HEK293 (cell line): ENCODE results near the gene HLA-DPA1.

ENCODE experiments used
- GLIS2 ChIP-seq: fragments of 450-650 bp; formaldehyde crosslinking; IDR thresholded peaks from 2 replicates; pipeline ENCODE4 v1.5.1; 2016; ENCODE audit warnings: missing biosample characterization, missing genetic modification characterization
- HOXA7 ChIP-seq: sonication (generic); formaldehyde crosslinking; IDR thresholded peaks from 2 replicates; pipeline ENCODE4 v1.8.1; 2022; ENCODE audit warnings: missing genetic modification reagents, borderline replicate concordance
- HOXD13 ChIP-seq: sonication (generic); formaldehyde crosslinking; IDR thresholded peaks from 2 replicates; pipeline ENCODE4 v1.8.0; 2022; ENCODE audit warnings: missing genetic modification reagents, borderline replicate concordance
- ZBTB7A ChIP-seq: fragments of 450-650 bp; formaldehyde crosslinking; IDR thresholded peaks from 2 replicates; pipeline ENCODE4 v1.5.1; 2016; ENCODE audit warnings: low read depth, missing biosample characterization, missing genetic modification characterization
- ZEB2 ChIP-seq: fragments of 450-650 bp; formaldehyde crosslinking; IDR thresholded peaks from 2 replicates; pipeline ENCODE4 v1.5.1; 2016; ENCODE audit warnings: missing biosample characterization, missing genetic modification characterization
- ZNF157 ChIP-seq: fragments of 450-650 bp; formaldehyde crosslinking; IDR thresholded peaks from 2 replicates; pipeline ENCODE4 v1.5.1; 2016; ENCODE audit warnings: missing biosample characterization, missing genetic modification characterization
- ZNF274 ChIP-seq, 2 experiments: fragments of 200-500 bp in 1 of 2; fragments of 450-650 bp in 1 of 2; sonication (Bioruptor generic) in 1 of 2; formaldehyde crosslinking in 1 of 2; IDR thresholded peaks; 2 replicates each; pipeline versions ENCODE4 v1.5.1 to v1.6.1; 2014 to 2016; ENCODE audit warnings: borderline replicate concordance in 1 of 2, inconsistent platforms in 1 of 2, low read length in 1 of 2, missing biosample characterization in 1 of 2, missing genetic modification characterization in 1 of 2
- TF ChIP-seq, protein P1 (sequence below): fragments of 450-650 bp; formaldehyde crosslinking; IDR thresholded peaks from 2 replicates; pipeline ENCODE4 v1.5.1; 2016; ENCODE audit warnings: missing biosample characterization, missing genetic modification characterization
- TF ChIP-seq, protein P2 (sequence below): fragments of 450-650 bp; formaldehyde crosslinking; IDR thresholded peaks from 2 replicates; pipeline ENCODE4 v1.5.1; 2017; ENCODE audit warnings: missing biosample characterization, mild to moderate bottlenecking, missing genetic modification characterization, moderate library complexity

DNA sequence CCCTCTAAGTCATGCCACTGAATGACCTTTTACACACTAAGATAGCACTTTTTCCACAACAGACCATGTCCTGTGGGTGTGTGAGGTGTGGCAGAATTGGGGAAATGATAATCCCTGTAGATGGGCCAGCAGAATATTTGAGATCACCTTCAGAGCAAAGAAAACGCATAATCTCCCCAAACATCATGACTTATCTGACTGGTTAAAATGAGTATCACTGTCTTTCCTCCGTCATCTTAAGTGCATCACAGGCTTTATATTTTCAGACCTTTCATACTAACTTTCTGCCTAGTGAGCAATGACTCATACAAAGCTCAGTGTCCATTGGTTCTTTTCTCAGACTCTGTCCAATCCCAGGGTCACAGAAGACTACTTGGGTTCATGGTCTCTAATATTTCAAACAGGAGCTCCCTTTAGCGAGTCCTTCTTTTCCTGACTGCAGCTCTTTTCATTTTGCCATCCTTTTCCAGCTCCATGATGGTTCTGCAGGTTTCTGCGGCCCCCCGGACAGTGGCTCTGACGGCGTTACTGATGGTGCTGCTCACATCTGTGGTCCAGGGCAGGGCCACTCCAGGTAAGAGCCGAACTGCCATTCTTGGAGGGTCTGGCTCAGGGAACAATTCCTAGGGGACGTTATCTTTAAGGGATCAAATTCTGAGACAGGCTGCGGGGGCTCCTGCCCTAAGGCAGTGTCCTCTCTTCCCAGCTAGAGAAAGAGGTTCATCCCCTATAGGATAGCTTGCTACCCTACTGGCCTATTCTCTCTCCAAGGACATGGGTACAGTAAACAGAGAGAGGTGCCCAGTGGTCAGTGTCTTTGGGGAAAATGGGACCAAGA lies 2.3 kb upstream of the HLA-DPA1 start, which contains the start of gene HLA-DPB1:
- TF ChIP-seq, protein P1, sequence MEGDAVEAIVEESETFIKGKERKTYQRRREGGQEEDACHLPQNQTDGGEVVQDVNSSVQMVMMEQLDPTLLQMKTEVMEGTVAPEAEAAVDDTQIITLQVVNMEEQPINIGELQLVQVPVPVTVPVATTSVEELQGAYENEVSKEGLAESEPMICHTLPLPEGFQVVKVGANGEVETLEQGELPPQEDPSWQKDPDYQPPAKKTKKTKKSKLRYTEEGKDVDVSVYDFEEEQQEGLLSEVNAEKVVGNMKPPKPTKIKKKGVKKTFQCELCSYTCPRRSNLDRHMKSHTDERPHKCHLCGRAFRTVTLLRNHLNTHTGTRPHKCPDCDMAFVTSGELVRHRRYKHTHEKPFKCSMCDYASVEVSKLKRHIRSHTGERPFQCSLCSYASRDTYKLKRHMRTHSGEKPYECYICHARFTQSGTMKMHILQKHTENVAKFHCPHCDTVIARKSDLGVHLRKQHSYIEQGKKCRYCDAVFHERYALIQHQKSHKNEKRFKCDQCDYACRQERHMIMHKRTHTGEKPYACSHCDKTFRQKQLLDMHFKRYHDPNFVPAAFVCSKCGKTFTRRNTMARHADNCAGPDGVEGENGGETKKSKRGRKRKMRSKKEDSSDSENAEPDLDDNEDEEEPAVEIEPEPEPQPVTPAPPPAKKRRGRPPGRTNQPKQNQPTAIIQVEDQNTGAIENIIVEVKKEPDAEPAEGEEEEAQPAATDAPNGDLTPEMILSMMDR (tag by site-specific recombination): no peak
- TF ChIP-seq, protein P2, sequence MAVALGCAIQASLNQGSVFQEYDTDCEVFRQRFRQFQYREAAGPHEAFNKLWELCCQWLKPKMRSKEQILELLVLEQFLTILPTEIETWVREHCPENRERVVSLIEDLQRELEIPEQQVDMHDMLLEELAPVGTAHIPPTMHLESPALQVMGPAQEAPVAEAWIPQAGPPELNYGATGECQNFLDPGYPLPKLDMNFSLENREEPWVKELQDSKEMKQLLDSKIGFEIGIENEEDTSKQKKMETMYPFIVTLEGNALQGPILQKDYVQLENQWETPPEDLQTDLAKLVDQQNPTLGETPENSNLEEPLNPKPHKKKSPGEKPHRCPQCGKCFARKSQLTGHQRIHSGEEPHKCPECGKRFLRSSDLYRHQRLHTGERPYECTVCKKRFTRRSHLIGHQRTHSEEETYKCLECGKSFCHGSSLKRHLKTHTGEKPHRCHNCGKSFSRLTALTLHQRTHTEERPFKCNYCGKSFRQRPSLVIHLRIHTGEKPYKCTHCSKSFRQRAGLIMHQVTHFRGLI (tag by site-specific recombination): no peak
- TF ChIP-seq ZBTB7A (tag by site-specific recombination) (no peak), HOXA7 (CRISPR knock-in tag) (no peak), HOXD13 (no peak), GLIS2 (tag by site-specific recombination) (no peak), ZEB2 (tag by site-specific recombination) (no peak), ZNF274 (IDR thresholded peaks at IDR 0.05; ENCODE audit: low read length) (no peak), ZNF274 (tag by site-specific recombination; IDR thresholded peaks at IDR 0.05; ENCODE audit: borderline replicate concordance) (no peak), ZNF157 (tag by site-specific recombination) (no peak)
